ENCODE results near the gene PCDH1.
"Not testable (repeated sequence)": the region's sequence is repeated elsewhere in the genome, so short reads cannot be mapped to it uniquely, and the experiment has no call there.

The PCDH1 gene

DNA sequence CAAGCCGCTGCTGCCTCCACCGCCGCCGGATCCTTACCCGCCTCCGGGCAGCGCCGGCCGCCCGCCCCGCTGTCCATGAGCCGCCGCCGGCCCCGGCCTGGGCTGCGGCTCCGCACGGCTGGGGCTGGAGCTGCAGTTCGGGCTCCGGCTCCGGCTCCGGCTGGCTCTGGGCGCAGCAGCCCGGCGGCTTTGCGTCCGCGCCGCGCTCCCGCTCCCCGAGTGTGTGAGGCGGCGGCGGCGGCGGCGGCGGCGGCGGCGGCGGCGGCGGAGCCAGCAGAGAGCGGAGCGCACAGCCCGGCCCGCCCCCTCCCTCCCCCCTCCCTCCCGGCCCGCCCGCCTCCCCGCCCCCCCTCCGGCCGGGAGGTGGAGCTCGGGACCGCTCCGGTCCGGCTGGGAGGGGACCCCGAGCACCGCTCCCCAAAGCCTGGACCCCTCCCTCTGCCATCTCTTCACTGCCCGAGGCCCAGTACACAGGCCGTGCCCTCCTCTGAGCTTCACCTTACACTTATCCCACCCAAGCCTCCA lies at the start of gene PCDH1:
Gene PCDH1 (minus strand): TSS at position 225 of the 525 bp plus-strand sequence. CDS start 148 bp downstream, at position 77.
- H3K9me3 ChIP-seq = no peaks in the 10 kb centered on the region
- H3K27me3 ChIP-seq = peaks cover 0 to 57% of the 10 kb centered on the region in 2 donors
- peak within 1 kb of the TSS; percentile 74 to 76 for H3K27ac ChIP-seq
- TF ChIP-seq, protein P1, sequence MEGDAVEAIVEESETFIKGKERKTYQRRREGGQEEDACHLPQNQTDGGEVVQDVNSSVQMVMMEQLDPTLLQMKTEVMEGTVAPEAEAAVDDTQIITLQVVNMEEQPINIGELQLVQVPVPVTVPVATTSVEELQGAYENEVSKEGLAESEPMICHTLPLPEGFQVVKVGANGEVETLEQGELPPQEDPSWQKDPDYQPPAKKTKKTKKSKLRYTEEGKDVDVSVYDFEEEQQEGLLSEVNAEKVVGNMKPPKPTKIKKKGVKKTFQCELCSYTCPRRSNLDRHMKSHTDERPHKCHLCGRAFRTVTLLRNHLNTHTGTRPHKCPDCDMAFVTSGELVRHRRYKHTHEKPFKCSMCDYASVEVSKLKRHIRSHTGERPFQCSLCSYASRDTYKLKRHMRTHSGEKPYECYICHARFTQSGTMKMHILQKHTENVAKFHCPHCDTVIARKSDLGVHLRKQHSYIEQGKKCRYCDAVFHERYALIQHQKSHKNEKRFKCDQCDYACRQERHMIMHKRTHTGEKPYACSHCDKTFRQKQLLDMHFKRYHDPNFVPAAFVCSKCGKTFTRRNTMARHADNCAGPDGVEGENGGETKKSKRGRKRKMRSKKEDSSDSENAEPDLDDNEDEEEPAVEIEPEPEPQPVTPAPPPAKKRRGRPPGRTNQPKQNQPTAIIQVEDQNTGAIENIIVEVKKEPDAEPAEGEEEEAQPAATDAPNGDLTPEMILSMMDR (IDR thresholded peaks at IDR 0.05) = no peak
- H3K4me3 ChIP-seq = peak within 1 kb of the TSS; percentile 68 to 82
- H3K36me3 ChIP-seq = no peaks in the 10 kb centered on the region
- intact Hi-C loops (cut with DNase I; ENCODE audit: low total_unique reads) = loop anchor here (2.0 to 10.0 kb wide), 3 partner anchors 36 to 177 kb away; no protein-coding TSS in a partner anchor
- peaks cover 0 to 51% (median 39%) of the 10 kb centered on the region in 4 donors for H3K4me1 ChIP-seq
- DNase-seq = peak in 1 of 2 donors; percentile 69

DNA sequence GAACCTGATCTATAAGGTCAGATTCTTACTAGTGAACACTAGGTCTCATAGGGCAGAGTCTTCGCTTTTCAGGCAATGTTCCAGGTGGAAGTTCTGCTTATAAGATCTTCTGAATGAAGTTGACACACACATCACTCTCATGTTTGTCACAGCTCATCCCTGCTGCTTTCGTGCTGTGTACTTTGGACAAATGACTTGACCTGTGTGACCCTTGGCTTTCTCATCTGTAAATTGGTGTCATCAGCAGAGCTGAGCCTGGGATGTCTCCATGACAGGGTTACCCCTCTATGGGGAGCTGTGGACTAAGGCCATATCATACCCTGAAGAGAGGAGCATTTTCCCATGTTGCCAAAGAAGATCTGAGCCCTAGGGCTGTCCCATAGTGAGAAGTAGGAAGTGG lies 48.2 kb upstream of the PCDH1 start:
- no peaks in the 10 kb centered on the region for H3K27me3 ChIP-seq
- H3K27ac ChIP-seq = no peak overlapping the region

DNA sequence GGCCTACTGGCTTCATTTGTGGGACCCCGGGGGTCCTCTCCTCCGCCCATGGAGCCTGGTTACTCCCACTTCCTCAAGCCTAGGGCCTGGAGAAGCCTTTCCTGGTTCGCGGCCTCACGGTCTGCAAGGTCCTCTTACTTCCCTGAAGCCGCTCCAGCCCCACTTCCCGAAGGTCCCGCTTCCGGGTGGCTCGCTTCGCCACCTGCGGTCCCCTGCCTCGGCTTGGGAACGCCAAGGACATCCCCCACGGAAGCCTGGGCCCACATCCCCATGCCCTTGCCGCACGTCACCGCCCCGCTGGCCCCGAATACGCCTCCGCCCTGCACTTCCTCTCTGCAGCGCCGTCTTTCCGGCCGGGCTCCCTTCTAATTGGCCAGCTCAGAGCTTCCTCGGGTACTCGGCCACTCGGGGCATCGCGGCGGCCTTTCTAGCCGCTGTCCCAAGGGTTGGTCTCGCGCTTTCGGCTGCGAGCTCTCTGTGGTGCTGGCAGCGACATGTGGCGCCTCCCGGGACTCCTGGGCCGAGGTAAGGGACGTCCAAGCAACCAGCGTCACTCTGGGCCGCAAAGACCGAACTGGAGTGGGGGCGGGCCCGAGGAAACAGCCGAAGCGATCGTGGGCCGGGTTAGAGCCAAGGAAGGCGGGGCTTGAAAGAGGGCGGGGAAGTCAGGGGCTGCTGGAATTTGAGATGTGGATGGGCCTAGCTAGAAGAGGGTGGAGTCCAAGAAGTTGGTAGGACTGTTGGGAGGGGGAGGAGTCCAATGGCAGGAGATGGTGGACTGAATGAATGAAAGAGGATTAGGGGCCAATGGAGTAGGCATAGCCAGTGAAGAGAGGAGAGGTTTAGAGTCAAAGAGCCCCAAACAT lies 45.5 kb upstream of the PCDH1 start, which contains the start of gene DELE1:
Gene DELE1 (plus strand): TSS at position 424 of the 866 bp plus-strand sequence. CDS start 71 bp downstream, at position 495.
- intact Hi-C loops (cut with DNase I; ENCODE audit: low total_unique reads) = no loop called here
- TF ChIP-seq, protein P1 (IDR thresholded peaks at IDR 0.05) = no peak
- no peaks in the 10 kb centered on the region for H3K27me3 ChIP-seq
- no peaks in the 10 kb centered on the region for H3K9me3 ChIP-seq
- H3K4me1 ChIP-seq = peaks cover 0 to 19% (median 17%) of the 10 kb centered on the region in 4 donors
- peaks cover 28 to 37% (median 35%) of the 10 kb centered on the region in 3 donors for H3K36me3 ChIP-seq
- DNase-seq = peak; percentile 94 to 97
- peak within 1 kb of the TSS; percentile 63 to 84 for H3K4me3 ChIP-seq
- H3K27ac ChIP-seq = peak within 1 kb of the TSS; percentile 93 to 97

More for the DNA sequence above, 48.2 kb upstream of the PCDH1 start:
- Histone ChIP-seq H3K9me3 (no peaks in the 10 kb centered on the region), H3K4me3 (no peak overlapping the region), H3K4me1 (peaks cover 0 to 19% (median 17%) of the 10 kb centered on the region in 4 donors), H3K36me3 (peaks cover 50 to 65% (median 63%) of the 10 kb centered on the region in 3 donors)
- TF ChIP-seq, protein P1 (IDR thresholded peaks at IDR 0.05) = no peak
- intact Hi-C loops (cut with DNase I; ENCODE audit: low total_unique reads) = no loop called here
- DNase-seq = no peak

DNA sequence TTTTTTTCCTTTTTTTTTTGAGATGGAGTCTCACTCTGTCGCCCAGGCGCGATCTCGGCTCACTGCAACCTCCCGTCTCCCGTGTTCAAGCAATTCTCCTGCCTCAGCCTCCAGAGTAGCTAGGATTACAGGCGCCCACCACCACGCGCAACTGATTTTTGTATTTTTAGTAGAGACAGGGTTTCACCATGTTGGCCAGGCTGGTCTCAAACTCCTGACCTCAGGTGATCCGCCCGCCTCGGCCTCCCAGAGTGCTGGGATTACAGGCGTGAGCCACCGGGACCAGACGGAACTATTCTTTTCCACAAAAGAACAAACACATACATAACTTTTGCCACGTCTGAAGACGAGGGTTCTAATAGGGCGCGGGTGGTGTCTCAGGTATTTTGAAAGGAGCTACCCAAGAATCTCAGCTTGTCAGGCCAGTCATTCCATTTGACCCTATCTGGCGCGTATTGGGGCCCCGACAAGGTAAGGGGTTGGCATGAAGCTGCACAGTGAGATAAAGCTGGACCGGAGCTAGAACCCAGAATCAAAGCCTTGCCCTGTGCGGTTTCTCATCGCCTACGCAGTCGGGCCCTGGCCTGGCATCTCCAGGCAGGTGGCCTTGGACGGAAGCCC lies 44.7 kb upstream of the PCDH1 start:
- peak in 1 of 2 donors; percentile 38 for DNase-seq
- Histone ChIP-seq H3K4me3 (peak overlapping the region; percentile 63 to 84), H3K27ac (peak overlapping the region; percentile 93 to 97), H3K4me1 (peaks cover 0 to 19% (median 17%) of the 10 kb centered on the region in 4 donors), H3K36me3 (peaks cover 20 to 30% (median 28%) of the 10 kb centered on the region in 3 donors)
- H3K9me3 ChIP-seq; intact Hi-C loops (cut with DNase I; ENCODE audit: low total_unique reads); H3K27me3 ChIP-seq: not testable (repeated sequence)

GRCh38 chr5:141920771-141921170 lies 42.6 kb upstream of the PCDH1 start:
- H3K27me3 ChIP-seq = no peaks in the 10 kb centered on the region
- DNase-seq = peak in 1 of 2 donors; percentile 17
- no peak overlapping the region for H3K4me3 ChIP-seq
- H3K27ac ChIP-seq = no peak overlapping the region
- TF ChIP-seq, protein P1 (IDR thresholded peaks at IDR 0.05) = no peak
- peaks cover 0 to 19% (median 17%) of the 10 kb centered on the region in 4 donors for H3K4me1 ChIP-seq
- peaks cover 0 to 8% (median 8%) of the 10 kb centered on the region in 3 donors for H3K36me3 ChIP-seq
- no peaks in the 10 kb centered on the region for H3K9me3 ChIP-seq
- intact Hi-C loops (cut with DNase I; ENCODE audit: low total_unique reads) = no loop called here
